ENCODE data around the gene AGXT2.
"Not testable (repeated sequence)": the region's sequence is repeated elsewhere in the genome, so short reads cannot be mapped to it uniquely, and the experiment has no call there.

AGXT2 gene

GRCh38 chr5:35041261-35041660, 6.5 kb downstream of the AGXT2 start:
- H3K27me3 ChIP-seq, result no peaks in the 10 kb centered on the region

GRCh38 chr5:35038891-35039290, 8.9 kb downstream of the AGXT2 start:
- Histone ChIP-seq H3K9ac (no peak overlapping the region), H3K4me2 (no peak overlapping the region; a peak in 1 of 22 replicates), H3K36me3 (no peaks in the 10 kb centered on the region), H3K4me3 (no peak overlapping the region), H3K27ac (no peak overlapping the region), H4K20me1 (no peaks in the 10 kb centered on the region), H3K27me3 (no peaks in the 10 kb centered on the region), H3K4me1 (peaks cover 0 to 5% (median 0%) of the 10 kb centered on the region in 10 experiments; a peak in 1 of 20 replicates), H3K9me3 (replicated peaks in 1 of 11) (no peaks in the 10 kb centered on the region)
- TF ChIP-seq Cebpa-rat (IDR thresholded peaks at IDR 0.05), result no peak

More at GRCh38 chr5:35041261-35041660, 6.5 kb downstream of the AGXT2 start:
- H3K36me3 ChIP-seq, result no peaks in the 10 kb centered on the region
- H3K27ac ChIP-seq, result no peak overlapping the region
- TF ChIP-seq Cebpa-rat (IDR thresholded peaks at IDR 0.05), result no peak
- H3K4me3 ChIP-seq, result no peak overlapping the region
- peaks cover 0 to 5% (median 0%) of the 10 kb centered on the region in 10 experiments; a peak in 1 of 20 replicates for H3K4me1 ChIP-seq
- H3K9me3 ChIP-seq (replicated peaks in 1 of 11), result no peaks in the 10 kb centered on the region
- H3K9ac ChIP-seq, result no peak overlapping the region
- no peaks in the 10 kb centered on the region for H4K20me1 ChIP-seq
- H3K4me2 ChIP-seq, result no peak overlapping the region

GRCh38 chr5:35036536-35036935, 11.2 kb downstream of the AGXT2 start:
- no peak overlapping the region for H3K9ac ChIP-seq
- H3K27me3 ChIP-seq, result no peaks in the 10 kb centered on the region
- peaks cover 0 to 12% (median 6%) of the 10 kb centered on the region in 10 experiments; a peak in 8 of 20 replicates for H3K4me1 ChIP-seq
- H3K9me3 ChIP-seq (replicated peaks in 1 of 11), result no peaks in the 10 kb centered on the region
- no peak overlapping the region for H3K4me3 ChIP-seq
- TF ChIP-seq Cebpa-rat (IDR thresholded peaks at IDR 0.05), result no peak
- H3K36me3 ChIP-seq, result no peaks in the 10 kb centered on the region
- no peak overlapping the region for H3K4me2 ChIP-seq
- H3K27ac ChIP-seq, result no peak overlapping the region
- H4K20me1 ChIP-seq, result no peaks in the 10 kb centered on the region

DNA sequence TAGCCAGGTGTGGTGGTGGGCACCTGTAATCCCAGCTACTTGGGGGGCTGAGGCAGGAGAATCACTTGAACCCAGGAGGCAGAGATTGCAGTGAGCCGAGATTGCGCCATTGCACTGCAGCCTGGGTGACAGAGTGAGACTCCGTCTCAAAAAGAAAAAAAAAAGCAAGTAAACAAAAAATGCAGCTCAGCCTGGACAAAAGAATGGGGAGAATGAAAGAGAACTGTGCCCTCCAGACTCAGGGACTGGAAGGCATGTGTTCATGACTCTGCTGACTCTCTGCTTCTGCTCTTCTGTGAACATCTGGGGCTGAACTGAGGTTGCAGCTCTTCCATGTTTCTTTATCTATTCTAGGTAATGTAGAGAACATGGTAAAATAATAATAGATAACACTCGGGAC, 11.8 kb downstream of the AGXT2 start:
- not testable (repeated sequence) for H3K27me3 ChIP-seq; H3K9me3 ChIP-seq (replicated peaks in 1 of 11); H3K27ac ChIP-seq; H3K36me3 ChIP-seq; H4K20me1 ChIP-seq; H3K4me2 ChIP-seq; H3K9ac ChIP-seq; H3K4me3 ChIP-seq
- H3K4me1 ChIP-seq, result peaks cover 0 to 12% (median 6%) of the 10 kb centered on the region in 10 experiments; a peak in 8 of 20 replicates

GRCh38 chr5:35035271-35035670, 12.5 kb downstream of the AGXT2 start:
- Histone ChIP-seq H3K27ac (no peak overlapping the region), H3K4me3 (no peak overlapping the region), H3K36me3 (no peaks in the 10 kb centered on the region), H3K9ac (no peak overlapping the region), H3K4me1 (peaks cover 0 to 12% (median 6%) of the 10 kb centered on the region in 10 experiments; a peak in 8 of 20 replicates), H3K27me3 (no peaks in the 10 kb centered on the region), H3K9me3 (replicated peaks in 1 of 11) (no peaks in the 10 kb centered on the region), H3K4me2 (no peak overlapping the region), H4K20me1 (no peaks in the 10 kb centered on the region)
- no peak for TF ChIP-seq Cebpa-rat (IDR thresholded peaks at IDR 0.05)

- Histone ChIP-seq H3K27ac (no peak overlapping the region), H4K20me1 (no peaks in the 10 kb centered on the region), H3K4me1 (peaks cover 5 to 9% (median 7%) of the 10 kb centered on the region in 10 experiments; a peak in 13 of 20 replicates), H3K27me3 (no peaks in the 10 kb centered on the region), H3K4me3 (no peak overlapping the region), H3K4me2 (peak overlapping the region in 6 of 11 experiments; percentile 15 to 50 (median 34); a peak in 8 of 22 replicates), H3K36me3 (no peaks in the 10 kb centered on the region), H3K9ac (no peak overlapping the region), H3K9me3 (replicated peaks in 1 of 11) (no peaks in the 10 kb centered on the region)
- no peak for TF ChIP-seq Cebpa-rat (IDR thresholded peaks at IDR 0.05)
These were observed 15.4 kb downstream of the AGXT2 start for GRCh38 chr5:35032356-35032755.

DNA sequence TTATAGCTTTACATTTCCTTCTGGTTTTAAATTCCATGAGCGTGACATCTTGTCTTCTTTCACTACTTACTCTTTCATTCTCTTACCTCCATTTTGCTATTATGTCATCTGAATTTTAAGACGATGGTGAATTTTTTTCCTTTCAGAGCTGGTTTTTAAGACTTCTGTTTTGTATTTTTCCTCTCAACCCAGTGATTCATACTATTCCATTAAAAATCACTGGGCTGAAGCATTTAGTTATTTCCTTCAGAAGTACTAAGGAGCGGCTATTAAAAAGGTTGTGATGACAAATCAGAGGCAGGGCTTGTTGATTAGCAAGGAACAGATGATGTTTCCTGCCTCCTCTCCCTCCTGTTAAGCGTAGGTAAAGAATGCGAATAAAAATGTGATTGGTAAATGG, 16.5 kb downstream of the AGXT2 start:
- H3K36me3 ChIP-seq, result no peaks in the 10 kb centered on the region
- H3K27me3 ChIP-seq, result no peaks in the 10 kb centered on the region
- no peak overlapping the region for H3K4me2 ChIP-seq
- no peak overlapping the region for H3K9ac ChIP-seq
- no peaks in the 10 kb centered on the region for H4K20me1 ChIP-seq
- no peak for TF ChIP-seq Cebpa-rat (IDR thresholded peaks at IDR 0.05)
- no peak overlapping the region for H3K27ac ChIP-seq
- H3K4me3 ChIP-seq, result no peak overlapping the region
- no peaks in the 10 kb centered on the region for H3K9me3 ChIP-seq (replicated peaks in 1 of 11)
- H3K4me1 ChIP-seq, result peaks cover 5 to 9% (median 7%) of the 10 kb centered on the region in 10 experiments; a peak in 13 of 20 replicates

DNA sequence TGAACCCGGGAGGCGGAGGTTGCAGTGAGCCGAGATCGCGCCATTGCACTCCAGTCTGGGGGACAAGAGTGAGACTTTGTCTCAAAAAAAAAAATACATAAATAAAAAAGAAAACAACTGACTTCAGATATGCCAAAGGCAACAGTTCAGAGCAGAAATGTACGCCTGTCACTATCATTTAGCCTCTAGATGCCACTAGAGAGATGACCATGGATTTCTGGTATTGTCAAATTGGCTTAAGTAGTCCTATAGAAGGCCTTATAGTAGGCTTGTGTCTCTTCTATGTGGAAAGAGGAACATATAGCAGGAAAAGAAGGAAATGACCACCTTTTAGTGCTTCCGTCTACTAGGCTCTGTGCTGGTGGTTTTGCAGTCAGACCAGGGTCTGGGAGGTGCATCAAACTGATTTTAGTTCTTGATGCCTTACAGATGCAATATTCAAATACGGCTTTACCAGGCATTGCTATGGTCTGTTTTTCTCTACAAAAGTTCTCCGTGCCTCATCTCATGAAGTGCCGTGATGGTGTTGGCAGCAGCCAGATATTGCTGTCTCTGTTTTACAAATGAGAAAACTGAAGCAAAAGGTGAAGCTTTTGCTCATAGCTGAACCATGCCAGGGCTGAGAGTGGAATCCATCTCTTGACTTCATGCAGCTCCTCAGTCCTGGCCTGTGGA, 17.2 kb downstream of the AGXT2 start:
- Histone ChIP-seq H3K4me2 (no peak overlapping the region), H3K4me3 (no peak overlapping the region), H3K27me3 (no peaks in the 10 kb centered on the region), H4K20me1 (no peaks in the 10 kb centered on the region), H3K36me3 (no peaks in the 10 kb centered on the region), H3K27ac (no peak overlapping the region), H3K9ac (no peak overlapping the region), H3K4me1 (peaks cover 5 to 9% (median 7%) of the 10 kb centered on the region in 10 experiments; a peak in 13 of 20 replicates), H3K9me3 (replicated peaks in 1 of 11) (no peaks in the 10 kb centered on the region)
- no peak for TF ChIP-seq Cebpa-rat (IDR thresholded peaks at IDR 0.05)

DNA sequence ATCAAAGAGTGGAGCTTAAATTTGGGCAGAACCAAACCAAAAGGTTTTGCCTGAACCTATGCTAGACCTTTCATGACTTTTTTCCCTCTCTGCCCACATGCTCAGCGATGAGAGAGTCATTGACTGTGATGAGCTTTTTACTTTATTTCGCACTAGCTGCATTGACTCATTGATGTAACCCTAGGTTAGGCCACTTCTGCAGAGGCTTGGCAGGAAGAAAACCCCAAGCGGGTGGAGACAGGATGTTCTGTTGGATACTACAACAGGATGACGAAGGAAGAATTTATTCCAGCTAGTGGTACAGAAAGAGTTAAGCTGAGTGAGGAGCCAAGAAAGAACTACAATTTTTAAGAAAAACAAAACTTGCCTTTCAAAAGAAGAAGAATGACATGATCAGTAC, 18.4 kb downstream of the AGXT2 start:
- Histone ChIP-seq H3K27me3 (no peaks in the 10 kb centered on the region), H4K20me1 (no peaks in the 10 kb centered on the region), H3K9ac (no peak overlapping the region), H3K36me3 (no peaks in the 10 kb centered on the region), H3K4me1 (peaks cover 5 to 9% (median 7%) of the 10 kb centered on the region in 10 experiments; a peak in 13 of 20 replicates), H3K4me3 (no peak overlapping the region), H3K27ac (no peak overlapping the region), H3K9me3 (replicated peaks in 1 of 11) (no peaks in the 10 kb centered on the region), H3K4me2 (peak overlapping the region in 2 of 11 experiments; percentile 23 to 26; a peak in 2 of 22 replicates)
- no peak for TF ChIP-seq Cebpa-rat (IDR thresholded peaks at IDR 0.05)

- Histone ChIP-seq H3K4me1 (peaks cover 0 to 9% (median 0%) of the 10 kb centered on the region in 10 experiments; a peak in 5 of 20 replicates), H3K4me2 (no peak overlapping the region), H3K27ac (no peak overlapping the region), H3K36me3 (no peaks in the 10 kb centered on the region), H3K9ac (no peak overlapping the region), H4K20me1 (no peaks in the 10 kb centered on the region), H3K9me3 (replicated peaks in 1 of 11) (no peaks in the 10 kb centered on the region), H3K4me3 (no peak overlapping the region), H3K27me3 (no peaks in the 10 kb centered on the region)
- no peak for TF ChIP-seq Cebpa-rat (IDR thresholded peaks at IDR 0.05)
These were observed 20.8 kb downstream of the AGXT2 start for GRCh38 chr5:35026941-35027340.

Data from BLaER1 treated with 17β-estradiol and CSF1 and Interleukin-3, amounts not matched to agents 10 nM and 100 nM (cell line).